HK-2 (cell line): ENCODE results near the gene P2RX3.
"Not testable (repeated sequence)": the region's sequence is repeated elsewhere in the genome, so short reads cannot be mapped to it uniquely, and the experiment has no call there.

ENCODE experiments used
- DNase-seq: peaks from one replicate; pipeline ENCODE4 v3.0.0-alpha.2; 2018; ENCODE audit not compliant: unreplicated experiment

P2RX3 gene

GRCh38 chr11:57338142-57338541 is at the start of gene P2RX3:
Gene P2RX3 (plus strand): TSS chr11:57338352. CDS start chr11:57338551, 199 bp downstream.
- DNase-seq, result no peak

- DNase-seq, result no peak
Measured at GRCh38 chr11:57288771-57289579, 49.2 kb upstream of the P2RX3 start.

GRCh38 chr11:57290288-57290687 is 47.9 kb upstream of the P2RX3 start:
- no peak for DNase-seq

GRCh38 chr11:57294225-57295131 is 43.7 kb upstream of the P2RX3 start:
- no peak for DNase-seq

GRCh38 chr11:57296205-57296604 is 41.9 kb upstream of the P2RX3 start:
- not testable (repeated sequence) for DNase-seq

- DNase-seq, result no peak
Measured at GRCh38 chr11:57297221-57297620, 40.9 kb upstream of the P2RX3 start.

GRCh38 chr11:57299150-57299737 is 38.9 kb upstream of the P2RX3 start:
- no peak for DNase-seq

GRCh38 chr11:57300785-57301184 is 37.4 kb upstream of the P2RX3 start:
- no peak for DNase-seq

- DNase-seq, result no peak
Measured at GRCh38 chr11:57301711-57302423, 36.3 kb upstream of the P2RX3 start.

- DNase-seq, result no peak
Measured at GRCh38 chr11:57302489-57302888, 35.7 kb upstream of the P2RX3 start.

GRCh38 chr11:57303280-57303989 is 34.7 kb upstream of the P2RX3 start:
- no peak for DNase-seq

GRCh38 chr11:57303990-57304579 is 34.1 kb upstream of the P2RX3 start:
- peak; percentile 40 for DNase-seq

GRCh38 chr11:57305523-57305922 is 32.6 kb upstream of the P2RX3 start:
- no peak for DNase-seq

GRCh38 chr11:57306161-57306876 is 31.8 kb upstream of the P2RX3 start:
- no peak for DNase-seq

GRCh38 chr11:57306940-57307565 is 31.1 kb upstream of the P2RX3 start:
- DNase-seq, result no peak

- DNase-seq, result no peak
Measured at GRCh38 chr11:57307666-57308270, 30.4 kb upstream of the P2RX3 start.

- no peak for DNase-seq
Measured at GRCh38 chr11:57308426-57309060, 29.6 kb upstream of the P2RX3 start.
